Smooth muscle cell (in vitro differentiated cells): ENCODE measurements around the gene GSC. TPM values are rescaled to one million over a fixed set of nuclear protein-coding genes. Genes with fewer than 3 reads are reported as not detected.

Source experiments
- DNase-seq: peaks from one replicate; lab custom pipeline; 2025; ENCODE audit not compliant: unreplicated experiment; lab: John Stamatoyannopoulos, UW
- H2AFZ ChIP-seq: fragments of 200-600 bp; sonication (generic); 2 replicates; pipeline ENCODE4 v1.6.0; 2016; ENCODE audit warnings: antibody characterized with exemption, low read depth, mild to moderate bottlenecking
- H3F3A ChIP-seq: fragments of 200-600 bp; sonication (generic); 2 replicates; pipeline ENCODE4 v1.6.0; 2017; ENCODE audit warnings: antibody characterized with exemption, low read depth
- H3K27ac ChIP-seq: fragments of 200-600 bp; sonication (generic); 2 replicates; pipeline ENCODE4 v1.5.1; 2016; ENCODE audit warnings: low read depth, mild to moderate bottlenecking
- H3K27me3 ChIP-seq: fragments of 200-600 bp; sonication (generic); 2 replicates; pipeline ENCODE4 v1.6.1; 2016; ENCODE audit warnings: low read depth, mild to moderate bottlenecking
- H3K36me3 ChIP-seq: fragments of 200-600 bp; sonication (generic); 2 replicates; pipeline ENCODE4 v1.5.1; 2016; ENCODE audit warnings: low read depth
- H3K4me1 ChIP-seq: fragments of 200-600 bp; sonication (generic); 2 replicates; pipeline ENCODE4 v1.5.1; 2016; ENCODE audit warnings: low read depth
- H3K4me2 ChIP-seq: fragments of 200-600 bp; sonication (generic); 2 replicates; pipeline ENCODE4 v1.6.0; 2016; ENCODE audit warnings: mild to moderate bottlenecking
- H3K4me3 ChIP-seq: fragments of 200-600 bp; sonication (generic); 2 replicates; pipeline ENCODE4 v1.5.1; 2016; ENCODE audit warnings: mild to moderate bottlenecking
- H3K79me2 ChIP-seq: fragments of 200-600 bp; sonication (generic); 2 replicates; pipeline ENCODE4 v1.6.0; 2016; ENCODE audit warnings: low read depth, mild to moderate bottlenecking
- H3K9ac ChIP-seq: fragments of 200-600 bp; sonication (generic); 2 replicates; pipeline ENCODE4 v1.6.0; 2016; ENCODE audit warnings: low read depth
- H3K9me3 ChIP-seq: fragments of 200-600 bp; sonication (generic); replicated peaks from 2 replicates; pipeline ENCODE4 v1.5.1; 2016; ENCODE audit warnings: low read depth
- H4K20me1 ChIP-seq: fragments of 200-600 bp; sonication (generic); 2 replicates; pipeline ENCODE4 v1.6.0; 2016; ENCODE audit warnings: low read depth
- CTCF ChIP-seq: fragments of 200-600 bp; sonication (generic); IDR thresholded peaks from 2 replicates; pipeline ENCODE4 v1.5.1; 2017; ENCODE audit warnings: borderline replicate concordance, mild to moderate bottlenecking, antibody characterized with exemption; ENCODE audit not compliant: insufficient read depth, poor library complexity, severe bottlenecking
- WGBS: methylation state at CpG from one replicate; pipeline ENCODE4 v1.1.7; 2016; ENCODE audit warnings: low lambda C conversion rate; 5-methylcytosine and 5-hydroxymethylcytosine counted together
- polyA plus RNA-seq: library from polyadenylated mRNA; unstranded; fragments of >200 nt; fragmentation: Nextera tagmentation; extraction: Ambion mirVana; gene quantifications from 2 replicates; pipeline ENCODE4 v1.2.1, GENCODE V29; 2016
- total RNA-seq: library from RNA; depleted of rRNA; stranded (reverse); fragments of >200 nt; gene quantifications from 2 replicates; pipeline ENCODE4 v1.2.3, GENCODE V29; 2014

Gene GSC
- total and polyA plus RNA-seq, 2 experiments from 2014 or later = not detected

- Histone ChIP-seq H3K4me1 (no peaks in the 10 kb centered on the region), H2AFZ (no peak overlapping the region), H3K27me3 (no peaks in the 10 kb centered on the region), H3K36me3 (no peaks in the 10 kb centered on the region), H3F3A (no peaks in the 10 kb centered on the region), H4K20me1 (no peaks in the 10 kb centered on the region), H3K27ac (no peak overlapping the region), H3K4me2 (no peak overlapping the region), H3K9me3 (no peaks in the 10 kb centered on the region), H3K79me2 (no peaks in the 10 kb centered on the region), H3K9ac (no peak overlapping the region), H3K4me3 (no peak overlapping the region)
- no peak for DNase-seq
- TF ChIP-seq CTCF = no peak
- WGBS = 83% methylated on average over 4 of the region's 4 CpGs
Measured at GRCh38 chr14:94722397-94722796, 47.5 kb downstream of the GSC start.

Other genes starting within 250 kb of the GSC start
- gene SERPINA4, start 208.7 kb downstream of the GSC start, total RNA-seq = not detected in 2 replicates
- gene SERPINA4, start 208.7 kb downstream of the GSC start, polyA plus RNA-seq = not detected in 2 replicates
- gene SERPINA5, start 188.7 kb downstream of the GSC start, total RNA-seq = 0.27 TPM in 2 replicates
- 0.43 TPM in 1 of 2 replicates, not detected in the other for gene SERPINA5, start 188.7 kb downstream of the GSC start, polyA plus RNA-seq
- 0.09 and 3.2 TPM in 2 replicates for gene SERPINA3, start 157.7 kb downstream of the GSC start, total RNA-seq
- 0.45 and 2.6 TPM in 2 replicates for gene SERPINA3, start 157.7 kb downstream of the GSC start, polyA plus RNA-seq